Activated CD4-positive, alpha-beta T cell treated with anti-CD3 and anti-CD28 coated beads for 36 hours (primary cell): Measurements from ENCODE around the gene SP5. TPM values are rescaled to one million over a fixed set of nuclear protein-coding genes. Genes with fewer than 3 reads are reported as not detected.
"Not testable (repeated sequence)": the region's sequence is repeated elsewhere in the genome, so short reads cannot be mapped to it uniquely, and the experiment has no call there.

Source experiments
- ATAC-seq: fragments of 200-7000 bp; cut with Tn5 transposase; one replicate; pipeline ENCODE4 v1.10.0; 2021; ENCODE audit warnings: mild to moderate bottlenecking, moderate library complexity
- CTCF ChIA-PET: fragments of 350-600 bp; sonication (Branson Sonifier 250); formaldehyde crosslinking; loops from one replicate; lab custom pipeline; 2021; ENCODE audit warnings: antibody characterized with exemption; lab: Charles Lee
- POLR2A ChIA-PET: fragments of 350-600 bp; sonication (Branson Sonifier 250); formaldehyde crosslinking; loops from one replicate; lab custom pipeline; 2021; ENCODE audit warnings: antibody characterized with exemption, inconsistent platforms; lab: Charles Lee
- DNase-seq: peaks from one replicate; pipeline ENCODE4 v3.0.0-alpha.2; 2020
- H3K27ac Mint-ChIP-seq: one replicate; pipeline ENCODE4 v1.8.0; 2021; ENCODE audit warnings: mixed read lengths
- H3K27me3 Mint-ChIP-seq: one replicate; pipeline ENCODE4 v1.8.0; 2021; ENCODE audit warnings: mixed read lengths
- H3K36me3 Mint-ChIP-seq: one replicate; pipeline ENCODE4 v1.8.0; 2021; ENCODE audit warnings: low read depth, mixed read lengths
- H3K4me1 Mint-ChIP-seq: one replicate; pipeline ENCODE4 v1.8.0; 2021; ENCODE audit warnings: mixed read lengths
- H3K4me3 Mint-ChIP-seq: one replicate; pipeline ENCODE4 v1.8.0; 2021; ENCODE audit warnings: mild to moderate bottlenecking, moderate library complexity, mixed read lengths
- H3K9me3 Mint-ChIP-seq: one replicate; pipeline ENCODE4 v1.8.0; 2021; ENCODE audit warnings: low read depth, mixed read lengths
- intact Hi-C, 2 experiments: fragments of 100-400 bp; cut with DNase I in 1 of 2; cut with micrococcal nuclease in 1 of 2; formaldehyde crosslinking; loops; one replicate each; pipeline versions ENCODE4 v1.14.2 to v1.15.1; 2022 to 2024; cut with DNase I, micrococcal nuclease
- total RNA-seq, 2 experiments: library from RNA; stranded (reverse); gene quantifications; one replicate each; pipeline ENCODE4 v1.2.3, GENCODE V29; 2021

SP5 gene
- under 1 TPM in 1 of 2 experiments, not detected in 1; 0.37 TPM for total RNA-seq

DNA sequence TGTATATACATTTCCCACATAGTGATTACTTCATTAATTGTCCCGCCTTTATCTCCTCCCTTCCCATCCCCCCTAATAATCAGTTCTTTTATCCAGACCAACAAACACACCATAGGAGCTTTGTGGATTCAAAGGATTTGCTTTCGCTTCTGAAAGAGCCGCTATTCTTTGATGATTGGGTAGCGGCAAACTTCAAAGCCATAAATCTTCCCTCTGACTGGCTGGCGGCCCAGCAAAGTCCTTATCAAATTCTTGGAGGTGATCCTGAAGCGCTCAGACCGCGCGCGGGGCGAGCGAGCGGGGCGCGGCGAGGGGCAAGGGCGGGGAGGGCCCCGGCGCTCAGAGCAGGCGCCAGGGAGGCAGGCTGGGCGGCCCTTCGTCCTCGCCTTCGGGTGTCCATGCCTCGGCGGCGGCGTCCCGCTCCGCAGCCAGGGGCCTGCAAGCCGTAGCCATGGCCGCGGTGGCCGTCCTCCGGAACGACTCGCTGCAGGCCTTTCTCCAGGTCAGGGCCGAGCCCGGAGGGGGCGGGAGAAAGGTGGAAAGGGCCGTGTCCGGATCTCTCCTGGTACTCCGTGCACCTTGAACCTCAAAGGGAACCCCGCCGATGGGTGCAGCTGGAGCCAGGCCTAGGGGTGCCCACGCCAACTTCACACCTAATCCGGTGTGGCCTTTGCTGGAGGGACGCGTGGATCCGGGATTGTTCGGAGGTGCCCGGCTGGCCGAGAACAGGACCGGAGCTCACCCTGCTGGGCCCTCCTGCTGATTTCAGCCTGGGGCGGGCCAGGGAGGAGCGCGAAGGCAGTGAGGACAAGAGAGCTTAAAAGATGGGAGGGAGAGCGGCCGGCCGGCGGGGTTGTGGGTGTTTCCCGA is at the start of gene SP5:
SP5 (plus strand) TSS at position 276 of the 870 bp plus-strand sequence; CDS start at position 452, 176 bp downstream.
- intact Hi-C loops = loop anchor here (1.0 to 10.0 kb wide), 11 partner anchors 55 to 1387 kb away; partner anchors contain the start of genes DLX1 (in 2 of the 2), ERICH2 (in 2 of the 2), DLX2 (in 1 of the 2) and GAD1 (in 1 of the 2)
- no peak within 1 kb of the TSS for H3K27ac Mint-ChIP-seq
- peak within 1 kb of the TSS; percentile 70 for H3K4me3 Mint-ChIP-seq
- H3K27me3 Mint-ChIP-seq = peaks cover 66% of the 10 kb centered on the region
- no peaks in the 10 kb centered on the region for H3K9me3 Mint-ChIP-seq
- ChIA-PET CTCF (interaction anchor here (1.2 to 1.6 kb wide), 3 partner anchors 101 to 391 kb away, joined by 5 to 9 read pairs (median 7); partner anchors contain the start of gene GAD1), POLR2A (no interaction called here)
- peaks cover 26% of the 10 kb centered on the region for H3K4me1 Mint-ChIP-seq
- no peaks in the 10 kb centered on the region for H3K36me3 Mint-ChIP-seq
- DNase-seq (peak; percentile 48), ATAC-seq (peak; percentile 52)

DNA sequence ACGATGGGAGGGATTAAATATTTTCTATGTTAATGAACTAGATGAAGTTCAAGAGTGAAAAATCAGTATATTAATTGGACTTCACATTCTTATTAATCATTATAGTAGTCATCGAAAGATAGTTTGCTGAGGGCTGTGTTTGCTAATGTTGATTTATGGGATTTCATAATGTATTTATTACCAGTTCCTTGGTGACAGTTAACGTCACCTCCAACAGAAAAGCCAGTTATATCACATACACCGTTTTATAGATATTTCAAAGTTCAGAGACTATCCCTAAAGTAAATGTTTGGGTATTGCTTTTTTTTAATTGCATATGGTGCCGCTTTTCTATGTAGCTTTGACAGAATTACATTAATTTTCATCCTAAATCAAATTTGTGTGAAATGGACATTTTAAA is 49.4 kb upstream of the SP5 start:
- DNase-seq (no peak), ATAC-seq (no peak)
- Mint-ChIP-seq H3K36me3 (no peaks in the 10 kb centered on the region), H3K4me1 (no peaks in the 10 kb centered on the region), H3K27me3 (peaks cover 4% of the 10 kb centered on the region), H3K9me3 (no peaks in the 10 kb centered on the region), H3K27ac (no peak overlapping the region), H3K4me3 (no peak overlapping the region)
- POLR2A ChIA-PET = no interaction called here
- CTCF ChIA-PET = no interaction called here
- intact Hi-C loops = no loop called here

DNA sequence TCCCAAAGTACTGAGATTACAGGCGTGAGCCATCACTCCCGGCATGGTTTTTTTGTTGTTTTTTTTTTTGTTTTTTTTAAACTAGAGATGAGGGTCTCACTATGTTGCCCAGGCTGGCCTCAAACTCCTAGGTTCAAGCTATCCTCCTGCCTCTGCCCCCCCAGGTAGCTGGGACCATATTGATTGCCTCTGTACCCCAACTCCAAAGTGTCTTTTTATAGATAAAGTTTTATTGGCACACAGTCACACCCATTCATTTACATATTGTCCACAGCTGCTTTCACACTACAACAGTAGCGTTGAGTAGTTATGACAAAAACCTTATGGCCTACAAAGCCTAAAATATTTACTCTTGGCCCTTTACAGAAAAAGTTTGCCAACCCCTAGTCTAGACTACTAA is 45.2 kb upstream of the SP5 start:
- no peak for DNase-seq
- Mint-ChIP-seq H3K27me3 (peaks cover 6% of the 10 kb centered on the region), H3K4me3 (no peak overlapping the region), H3K27ac (no peak overlapping the region), H3K36me3 (no peaks in the 10 kb centered on the region), H3K9me3 (no peaks in the 10 kb centered on the region), H3K4me1 (no peaks in the 10 kb centered on the region)
- intact Hi-C loops = no loop called here
- ATAC-seq = no peak
- CTCF ChIA-PET = no interaction called here
- POLR2A ChIA-PET = no interaction called here

DNA sequence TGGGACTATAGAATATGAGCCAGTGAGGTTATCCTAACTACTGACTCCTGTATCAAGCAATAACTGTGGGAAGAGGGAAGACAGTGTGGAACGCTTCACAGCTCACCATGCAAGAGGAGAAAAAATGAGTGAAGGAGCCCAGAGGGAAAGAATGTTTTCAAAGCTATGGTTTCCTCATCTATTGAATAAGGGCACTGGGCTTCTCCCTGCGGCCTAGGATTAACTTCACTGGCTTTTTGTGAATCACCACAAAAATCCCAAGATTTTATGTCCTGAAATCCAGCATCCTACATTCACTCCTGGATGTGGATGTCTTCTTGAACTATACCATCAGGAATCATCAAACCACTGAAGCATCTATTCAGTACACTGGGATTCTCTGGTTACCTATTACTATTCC is 44.5 kb upstream of the SP5 start:
- Mint-ChIP-seq H3K9me3 (no peaks in the 10 kb centered on the region), H3K27me3 (peaks cover 5% of the 10 kb centered on the region), H3K4me1 (no peaks in the 10 kb centered on the region), H3K27ac (no peak overlapping the region), H3K36me3 (no peaks in the 10 kb centered on the region), H3K4me3 (no peak overlapping the region)
- CTCF ChIA-PET = interaction anchor here (0.6 kb wide), 1 partner anchor 261 kb away, joined by 3 read pairs; no protein-coding TSS in a partner anchor
- ATAC-seq (no peak), DNase-seq (no peak)
- intact Hi-C loops = no loop called here
- POLR2A ChIA-PET = interaction anchor here (0.6 kb wide), 1 partner anchor 166 kb away, joined by 3 read pairs; no protein-coding TSS in a partner anchor

DNA sequence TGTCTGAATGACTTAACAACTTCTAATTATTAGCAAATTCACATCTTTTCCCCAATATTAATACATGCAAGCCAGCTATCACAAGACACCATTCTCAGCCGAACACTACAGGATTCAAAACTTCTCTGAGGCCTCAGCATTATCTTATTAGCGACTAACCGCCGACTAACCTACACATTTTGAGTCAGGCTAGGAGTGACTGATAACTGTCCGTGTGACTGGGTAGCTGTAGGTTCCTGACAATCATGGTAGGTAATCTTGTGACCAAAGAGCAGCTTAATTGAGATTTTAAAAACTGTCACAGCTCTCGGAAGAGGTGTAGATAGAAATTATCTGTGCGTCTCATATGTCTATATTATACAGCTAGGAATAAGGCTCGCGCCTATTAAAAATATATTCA is 44.1 kb upstream of the SP5 start:
- no peak for DNase-seq
- no peak for ATAC-seq
- Mint-ChIP-seq H3K4me3 (no peak overlapping the region), H3K9me3 (no peaks in the 10 kb centered on the region), H3K36me3 (no peaks in the 10 kb centered on the region), H3K27ac (no peak overlapping the region), H3K4me1 (no peaks in the 10 kb centered on the region), H3K27me3 (peaks cover 5% of the 10 kb centered on the region)
- CTCF ChIA-PET = interaction anchor here (0.6 kb wide), 1 partner anchor 262 kb away, joined by 3 read pairs; no protein-coding TSS in a partner anchor
- POLR2A ChIA-PET = interaction anchor here (0.6 kb wide), 1 partner anchor 165 kb away, joined by 3 read pairs; no protein-coding TSS in a partner anchor
- intact Hi-C loops = no loop called here

DNA sequence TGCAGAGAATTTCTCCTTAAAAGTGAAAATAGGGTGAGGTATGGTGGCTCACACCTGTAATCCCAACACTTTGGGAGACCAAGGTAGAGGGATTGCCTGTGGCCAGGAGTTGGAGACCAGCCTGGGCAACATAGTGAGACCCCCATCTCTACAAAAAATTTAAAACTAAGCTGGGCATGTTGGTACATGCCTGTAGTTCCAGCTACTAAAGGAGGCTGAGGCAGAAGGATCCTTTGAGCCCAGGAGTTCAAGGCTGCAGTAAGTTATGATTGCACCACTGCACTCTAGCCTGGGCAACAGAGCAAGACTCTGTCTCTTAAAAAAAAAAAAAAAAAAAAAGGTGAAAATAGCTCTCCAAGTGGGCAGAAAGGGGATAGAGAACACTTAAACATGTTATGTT is 40.9 kb upstream of the SP5 start:
- H3K4me1 Mint-ChIP-seq, H3K27ac Mint-ChIP-seq, H3K36me3 Mint-ChIP-seq, H3K27me3 Mint-ChIP-seq, DNase-seq, H3K9me3 Mint-ChIP-seq, H3K4me3 Mint-ChIP-seq, POLR2A ChIA-PET, ATAC-seq, intact Hi-C loops: not testable (repeated sequence)
- CTCF ChIA-PET = interaction anchor here (1.1 kb wide), 1 partner anchor 72 kb away, joined by 3 read pairs; no protein-coding TSS in a partner anchor

DNA sequence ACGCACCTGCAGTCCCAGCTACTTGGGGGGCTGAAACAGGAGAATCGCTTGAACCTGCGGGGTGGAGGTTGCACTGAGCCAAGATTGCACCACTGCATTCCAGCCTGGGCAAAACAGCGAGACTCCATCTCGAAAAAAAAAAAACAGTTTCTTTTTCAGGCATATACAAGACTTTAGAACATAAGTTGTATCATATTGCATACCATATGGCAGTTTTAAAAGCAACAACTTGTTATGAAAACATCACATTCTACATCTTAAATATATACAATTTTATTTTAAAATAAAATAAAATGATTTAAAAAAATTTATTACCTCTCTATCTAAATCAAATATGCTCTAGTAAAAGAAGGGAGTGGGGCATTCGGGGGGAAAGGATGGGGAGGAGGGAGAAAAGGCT is 39.4 kb upstream of the SP5 start:
- Mint-ChIP-seq H3K36me3 (no peaks in the 10 kb centered on the region), H3K4me1 (peaks cover 4% of the 10 kb centered on the region), H3K27ac (no peak overlapping the region), H3K9me3 (no peaks in the 10 kb centered on the region), H3K4me3 (no peak overlapping the region), H3K27me3 (peaks cover 7% of the 10 kb centered on the region)
- DNase-seq = no peak
- intact Hi-C loops = no loop called here
- no peak for ATAC-seq
- ChIA-PET CTCF (no interaction called here), POLR2A (no interaction called here)

DNA sequence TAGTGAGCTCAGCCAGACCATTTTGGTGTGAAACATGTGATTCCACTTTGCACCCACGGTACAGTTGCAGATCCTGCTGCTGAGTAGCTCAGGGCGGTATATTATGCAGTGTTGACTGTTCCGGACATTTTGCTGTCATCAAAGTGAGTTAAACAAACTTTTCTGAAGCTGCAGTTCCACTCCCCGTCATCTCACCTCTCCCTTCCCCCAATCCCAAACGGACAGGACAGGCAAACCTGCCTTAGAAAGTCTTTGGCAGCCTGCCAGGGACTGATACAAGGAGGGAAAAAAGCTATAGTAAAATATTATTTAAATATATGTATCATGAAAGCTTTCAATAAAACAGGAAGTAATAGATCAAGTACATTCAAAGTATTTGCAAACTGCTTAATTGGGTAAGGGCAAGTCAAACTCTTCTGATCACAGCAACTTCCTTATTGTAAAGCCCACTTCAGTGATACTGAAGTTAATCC is 35.5 kb upstream of the SP5 start:
- CTCF ChIA-PET = interaction anchor here (1.0 to 2.4 kb wide), 3 partner anchors 9 to 443 kb away, joined by 3 to 8 read pairs (median 3); no protein-coding TSS in a partner anchor
- no peaks in the 10 kb centered on the region for H3K9me3 Mint-ChIP-seq
- H3K27me3 Mint-ChIP-seq = peaks cover 5% of the 10 kb centered on the region
- intact Hi-C loops = no loop called here
- POLR2A ChIA-PET = no interaction called here
- H3K4me1 Mint-ChIP-seq = peaks cover 4% of the 10 kb centered on the region
- H3K4me3 Mint-ChIP-seq = no peak overlapping the region
- ATAC-seq (no peak), DNase-seq (no peak)
- H3K27ac Mint-ChIP-seq = no peak overlapping the region
- no peaks in the 10 kb centered on the region for H3K36me3 Mint-ChIP-seq

DNA sequence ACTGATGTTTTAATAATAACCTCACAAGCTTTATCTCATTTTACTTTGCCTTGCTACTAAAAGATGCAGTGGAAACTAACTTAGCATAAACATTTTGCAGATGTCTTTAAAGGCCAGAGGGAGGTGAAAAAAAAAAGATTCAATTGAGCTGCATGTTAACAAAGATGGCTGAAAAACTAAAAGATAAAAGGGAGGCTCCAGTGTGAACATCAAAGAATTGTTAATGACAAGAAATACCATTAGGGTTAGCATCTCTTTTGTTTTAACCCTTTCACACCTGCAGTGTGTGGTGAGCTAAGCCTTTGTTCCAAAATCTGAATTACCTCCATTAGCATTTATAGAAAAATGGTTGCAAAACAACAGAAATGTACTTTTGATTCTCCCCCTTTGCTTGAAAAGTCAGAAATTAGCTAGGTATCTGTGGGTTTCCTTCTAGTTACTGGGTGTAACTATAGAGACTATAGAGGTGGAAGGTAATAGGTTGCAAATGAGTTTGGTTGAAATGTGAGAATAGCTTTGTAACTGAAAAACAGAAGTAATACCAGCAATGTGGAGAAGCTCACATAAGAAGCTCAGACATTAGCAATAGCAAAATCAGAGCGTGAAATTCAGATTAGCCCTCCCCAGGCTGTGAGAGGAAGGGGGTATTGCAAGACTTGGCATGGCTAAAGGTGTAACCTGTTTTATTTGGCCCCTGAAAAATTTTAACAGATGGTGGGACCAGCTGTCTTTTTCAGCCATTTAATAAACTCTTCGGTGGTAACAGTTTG is 34.8 kb upstream of the SP5 start:
- intact Hi-C loops = no loop called here
- peaks cover 2% of the 10 kb centered on the region for H3K27me3 Mint-ChIP-seq
- peaks cover 4% of the 10 kb centered on the region for H3K4me1 Mint-ChIP-seq
- no peak overlapping the region for H3K27ac Mint-ChIP-seq
- no peak overlapping the region for H3K4me3 Mint-ChIP-seq
- no peak for DNase-seq
- POLR2A ChIA-PET = no interaction called here
- ATAC-seq = no peak
- CTCF ChIA-PET = interaction anchor here (0.9 to 2.4 kb wide), 5 partner anchors 8 to 444 kb away, joined by 3 to 8 read pairs (median 3); no protein-coding TSS in a partner anchor
- H3K9me3 Mint-ChIP-seq = no peaks in the 10 kb centered on the region
- no peaks in the 10 kb centered on the region for H3K36me3 Mint-ChIP-seq

DNA sequence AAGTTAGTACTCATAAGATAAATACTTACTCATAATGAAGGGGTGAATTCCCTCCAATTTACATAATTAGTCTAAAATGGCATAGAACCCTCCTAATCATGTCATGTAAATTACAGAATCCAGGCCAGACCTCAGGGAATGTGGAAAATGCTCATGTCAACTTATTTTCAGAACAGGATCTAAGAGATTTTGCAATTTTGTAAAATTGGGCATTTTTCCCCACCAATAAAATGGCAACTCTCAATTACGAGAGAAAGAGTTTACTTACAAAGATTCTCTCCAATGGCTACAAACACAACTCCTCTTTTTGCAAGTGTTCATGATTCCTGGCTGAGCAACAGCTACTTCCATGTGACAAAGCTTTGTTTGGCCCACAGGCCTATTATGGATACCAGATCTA is 33.8 kb upstream of the SP5 start:
- no peak for ATAC-seq
- ChIA-PET POLR2A (no interaction called here), CTCF (interaction anchor here (0.6 to 2.4 kb wide), 3 partner anchors 37 to 132 kb away, joined by 3 to 8 read pairs (median 3); no protein-coding TSS in a partner anchor)
- intact Hi-C loops = no loop called here
- H3K4me1 Mint-ChIP-seq = peaks cover 4% of the 10 kb centered on the region
- H3K27ac Mint-ChIP-seq = no peak overlapping the region
- H3K9me3 Mint-ChIP-seq = no peaks in the 10 kb centered on the region
- DNase-seq = no peak
- peaks cover 2% of the 10 kb centered on the region for H3K27me3 Mint-ChIP-seq
- no peaks in the 10 kb centered on the region for H3K36me3 Mint-ChIP-seq
- H3K4me3 Mint-ChIP-seq = no peak overlapping the region

DNA sequence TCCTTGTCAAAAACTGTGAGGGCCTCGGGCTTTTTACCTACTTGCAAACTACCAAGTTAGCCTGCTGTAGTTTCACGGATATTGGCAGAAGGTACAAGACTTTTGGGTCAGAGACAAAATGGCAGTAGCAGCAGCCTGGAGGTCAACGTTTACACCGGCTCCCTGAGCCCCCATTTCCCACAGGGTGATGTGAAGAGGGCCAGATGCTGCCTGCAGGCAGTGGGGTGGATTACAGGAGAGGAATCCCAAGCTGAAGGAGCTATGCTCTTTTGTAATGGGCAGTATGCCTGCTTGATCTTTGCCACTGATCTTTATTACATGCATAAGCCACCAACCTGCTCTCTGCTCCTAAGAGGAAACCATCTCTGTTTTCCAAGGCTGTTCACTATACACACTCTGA is 29.5 kb upstream of the SP5 start:
- ChIA-PET POLR2A (no interaction called here), CTCF (interaction anchor here (0.7 kb wide), 1 partner anchor 188 kb away, joined by 3 read pairs; no protein-coding TSS in a partner anchor)
- no peaks in the 10 kb centered on the region for H3K36me3 Mint-ChIP-seq
- no peaks in the 10 kb centered on the region for H3K27me3 Mint-ChIP-seq
- H3K27ac Mint-ChIP-seq = no peak overlapping the region
- no peak overlapping the region for H3K4me3 Mint-ChIP-seq
- H3K4me1 Mint-ChIP-seq = no peaks in the 10 kb centered on the region
- no peaks in the 10 kb centered on the region for H3K9me3 Mint-ChIP-seq
- ATAC-seq (no peak), DNase-seq (no peak)
- intact Hi-C loops = no loop called here
